Upper lobe of left lung (tissue), 4 donors: ENCODE data around the gene CD99L2.

ENCODE experiments used
- POLR2A ChIP-seq, 4 donors: fragments of 450-650 bp; IDR thresholded peaks; one replicate each; pipeline ENCODE4 v1.5.1; 2016 to 2017; ENCODE audit warnings: antibody characterized with exemption in 4 of 4, mild to moderate bottlenecking in 2 of 4
- TF ChIP-seq, protein P1 (sequence below), 6 experiments: fragments of 450-650 bp in 4 of 6; fragments of 200-600 bp in 2 of 6; sonication (generic) in 2 of 6; IDR thresholded peaks; one replicate each; pipeline ENCODE4 v1.5.1; 2016 to 2019; ENCODE audit warnings: antibody characterized with exemption in 6 of 6

DNA sequence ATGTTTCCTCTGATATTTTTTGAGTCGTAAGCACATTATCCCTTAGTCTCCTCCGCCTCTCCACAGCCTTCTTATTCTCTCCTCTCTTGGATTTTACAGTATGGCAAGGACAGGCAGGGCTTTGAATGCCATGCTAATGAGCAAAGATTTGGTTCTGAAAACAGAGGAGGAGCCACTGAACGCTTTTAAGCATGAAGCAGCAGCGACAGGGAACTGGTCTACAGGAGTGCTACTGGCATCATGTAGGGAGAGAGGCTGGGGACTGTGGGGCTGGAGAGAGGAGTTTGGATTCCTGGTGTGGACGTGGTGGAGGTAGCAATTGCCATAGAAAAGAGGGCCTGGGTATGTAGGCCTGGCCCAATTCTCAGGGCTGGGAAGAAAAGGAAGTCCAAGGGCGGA, 4.6 kb upstream of the CD99L2 start:
- TF ChIP-seq, protein P1, sequence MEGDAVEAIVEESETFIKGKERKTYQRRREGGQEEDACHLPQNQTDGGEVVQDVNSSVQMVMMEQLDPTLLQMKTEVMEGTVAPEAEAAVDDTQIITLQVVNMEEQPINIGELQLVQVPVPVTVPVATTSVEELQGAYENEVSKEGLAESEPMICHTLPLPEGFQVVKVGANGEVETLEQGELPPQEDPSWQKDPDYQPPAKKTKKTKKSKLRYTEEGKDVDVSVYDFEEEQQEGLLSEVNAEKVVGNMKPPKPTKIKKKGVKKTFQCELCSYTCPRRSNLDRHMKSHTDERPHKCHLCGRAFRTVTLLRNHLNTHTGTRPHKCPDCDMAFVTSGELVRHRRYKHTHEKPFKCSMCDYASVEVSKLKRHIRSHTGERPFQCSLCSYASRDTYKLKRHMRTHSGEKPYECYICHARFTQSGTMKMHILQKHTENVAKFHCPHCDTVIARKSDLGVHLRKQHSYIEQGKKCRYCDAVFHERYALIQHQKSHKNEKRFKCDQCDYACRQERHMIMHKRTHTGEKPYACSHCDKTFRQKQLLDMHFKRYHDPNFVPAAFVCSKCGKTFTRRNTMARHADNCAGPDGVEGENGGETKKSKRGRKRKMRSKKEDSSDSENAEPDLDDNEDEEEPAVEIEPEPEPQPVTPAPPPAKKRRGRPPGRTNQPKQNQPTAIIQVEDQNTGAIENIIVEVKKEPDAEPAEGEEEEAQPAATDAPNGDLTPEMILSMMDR (IDR thresholded peaks at IDR 0.05) = no peak
- TF ChIP-seq POLR2A (IDR thresholded peaks at IDR 0.05) = no peak
